ENCODE results near the gene RABGAP1L. TPM values are rescaled to one million over a fixed set of nuclear protein-coding genes. Genes with fewer than 3 reads are reported as not detected.

The RABGAP1L gene
- total RNA-seq, 4 donors from 2014 or later, result 39.3 to 101 (median 63.7) TPM

DNA sequence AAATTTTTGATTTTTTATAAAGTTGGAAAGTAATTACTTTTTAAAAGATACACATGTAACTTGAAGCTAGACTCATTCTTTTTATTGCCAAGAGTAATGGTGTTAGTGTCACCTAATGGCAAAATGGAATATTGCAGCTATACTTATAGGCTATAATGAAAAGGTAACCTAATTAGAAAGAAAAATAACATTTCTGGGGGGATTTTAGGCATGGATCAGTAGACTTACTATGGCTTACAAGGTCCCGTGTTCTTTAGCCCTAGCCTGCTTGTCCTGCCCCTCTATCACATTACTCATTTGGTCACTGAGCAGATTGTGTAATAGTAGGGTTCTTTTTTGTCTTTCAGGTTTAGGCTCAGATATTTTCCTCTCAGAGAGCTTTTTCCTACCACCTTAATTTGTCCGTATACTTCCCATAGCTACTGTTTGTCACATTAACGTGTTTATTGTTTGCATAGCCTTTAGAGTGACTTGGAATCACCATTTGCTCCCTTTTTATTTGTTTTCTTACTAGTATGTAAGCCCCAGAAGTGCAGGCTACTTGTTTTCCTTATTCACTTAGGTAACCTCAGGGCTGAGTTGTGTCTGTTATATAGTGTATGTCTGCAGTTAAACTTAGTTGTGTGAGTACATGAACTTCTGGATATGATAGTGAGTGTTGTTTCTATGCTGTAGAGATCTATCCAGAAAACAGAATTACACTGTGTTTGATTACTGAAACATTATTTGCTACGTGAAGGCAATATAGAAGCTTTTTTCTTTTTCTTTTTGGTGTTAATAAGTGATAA lies 58.7 kb downstream of the RABGAP1L start:
- no peaks in the 10 kb centered on the region for H3K27me3 ChIP-seq
- peaks cover 0 to 14% (median 0%) of the 10 kb centered on the region in 4 donors for H3K36me3 ChIP-seq
- intact Hi-C loops (cut with DNase I), result loop anchor here (5.0 kb wide), 1 partner anchor 56 kb away; no protein-coding TSS in a partner anchor
- peak overlapping the region in 1 of 4 donors; percentile 13 for H3K4me3 ChIP-seq
- no peak for DNase-seq (ENCODE audit: extremely low spot score)
- H3K27ac ChIP-seq (replicated peaks in 1 of 4), result peak overlapping the region; percentile 33 to 41 (median 36)
- 33% methylated on average over 4 of the region's 4 CpGs for whole genome bisulfite sequencing
- TF ChIP-seq POLR2A (IDR thresholded peaks at IDR 0.05; ENCODE audit: low read depth), result no peak
- TF ChIP-seq, protein P1, sequence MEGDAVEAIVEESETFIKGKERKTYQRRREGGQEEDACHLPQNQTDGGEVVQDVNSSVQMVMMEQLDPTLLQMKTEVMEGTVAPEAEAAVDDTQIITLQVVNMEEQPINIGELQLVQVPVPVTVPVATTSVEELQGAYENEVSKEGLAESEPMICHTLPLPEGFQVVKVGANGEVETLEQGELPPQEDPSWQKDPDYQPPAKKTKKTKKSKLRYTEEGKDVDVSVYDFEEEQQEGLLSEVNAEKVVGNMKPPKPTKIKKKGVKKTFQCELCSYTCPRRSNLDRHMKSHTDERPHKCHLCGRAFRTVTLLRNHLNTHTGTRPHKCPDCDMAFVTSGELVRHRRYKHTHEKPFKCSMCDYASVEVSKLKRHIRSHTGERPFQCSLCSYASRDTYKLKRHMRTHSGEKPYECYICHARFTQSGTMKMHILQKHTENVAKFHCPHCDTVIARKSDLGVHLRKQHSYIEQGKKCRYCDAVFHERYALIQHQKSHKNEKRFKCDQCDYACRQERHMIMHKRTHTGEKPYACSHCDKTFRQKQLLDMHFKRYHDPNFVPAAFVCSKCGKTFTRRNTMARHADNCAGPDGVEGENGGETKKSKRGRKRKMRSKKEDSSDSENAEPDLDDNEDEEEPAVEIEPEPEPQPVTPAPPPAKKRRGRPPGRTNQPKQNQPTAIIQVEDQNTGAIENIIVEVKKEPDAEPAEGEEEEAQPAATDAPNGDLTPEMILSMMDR (IDR thresholded peaks at IDR 0.05), result peak; percentile 71 to 82 (median 76)
- no peaks in the 10 kb centered on the region for H3K9me3 ChIP-seq
- H3K4me1 ChIP-seq, result peaks cover 9 to 32% (median 17%) of the 10 kb centered on the region in 4 donors

DNA sequence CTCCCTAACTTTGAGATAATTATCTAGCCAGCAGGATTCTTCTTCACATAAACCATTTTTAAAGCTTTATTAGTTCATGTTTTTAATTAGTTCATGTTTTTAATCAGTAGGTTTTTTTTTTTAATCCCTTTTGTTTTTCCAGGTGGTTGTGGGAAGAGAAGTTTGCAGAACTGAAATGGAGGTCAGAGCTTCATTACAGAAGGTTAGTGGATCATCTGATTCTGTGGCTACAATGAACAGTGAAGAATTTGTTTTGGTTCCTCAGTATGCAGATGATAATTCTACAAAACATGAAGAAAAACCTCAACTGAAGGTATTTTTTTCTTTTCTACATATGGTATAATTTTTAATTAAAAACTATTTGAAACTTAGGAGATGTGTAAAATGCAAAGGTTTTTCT lies 59.7 kb downstream of the RABGAP1L start:
- Histone ChIP-seq H3K36me3 (peaks cover 0 to 14% (median 0%) of the 10 kb centered on the region in 4 donors), H3K4me3 (no peak overlapping the region), H3K27ac (replicated peaks in 1 of 4) (no peak overlapping the region), H3K27me3 (no peaks in the 10 kb centered on the region), H3K4me1 (peaks cover 9 to 32% (median 17%) of the 10 kb centered on the region in 4 donors), H3K9me3 (no peaks in the 10 kb centered on the region)
- intact Hi-C loops (cut with DNase I), result loop anchor here (5.0 kb wide), 1 partner anchor 57 kb away; no protein-coding TSS in a partner anchor
- no peak for TF ChIP-seq POLR2AphosphoS5 (IDR thresholded peaks at IDR 0.05)
- no peak for TF ChIP-seq EP300 (IDR thresholded peaks at IDR 0.05)
- TF ChIP-seq, protein P1 (IDR thresholded peaks at IDR 0.05), result no peak
- TF ChIP-seq POLR2A (IDR thresholded peaks at IDR 0.05; ENCODE audit: low read depth), result no peak
- no peak for DNase-seq (ENCODE audit: extremely low spot score)

DNA sequence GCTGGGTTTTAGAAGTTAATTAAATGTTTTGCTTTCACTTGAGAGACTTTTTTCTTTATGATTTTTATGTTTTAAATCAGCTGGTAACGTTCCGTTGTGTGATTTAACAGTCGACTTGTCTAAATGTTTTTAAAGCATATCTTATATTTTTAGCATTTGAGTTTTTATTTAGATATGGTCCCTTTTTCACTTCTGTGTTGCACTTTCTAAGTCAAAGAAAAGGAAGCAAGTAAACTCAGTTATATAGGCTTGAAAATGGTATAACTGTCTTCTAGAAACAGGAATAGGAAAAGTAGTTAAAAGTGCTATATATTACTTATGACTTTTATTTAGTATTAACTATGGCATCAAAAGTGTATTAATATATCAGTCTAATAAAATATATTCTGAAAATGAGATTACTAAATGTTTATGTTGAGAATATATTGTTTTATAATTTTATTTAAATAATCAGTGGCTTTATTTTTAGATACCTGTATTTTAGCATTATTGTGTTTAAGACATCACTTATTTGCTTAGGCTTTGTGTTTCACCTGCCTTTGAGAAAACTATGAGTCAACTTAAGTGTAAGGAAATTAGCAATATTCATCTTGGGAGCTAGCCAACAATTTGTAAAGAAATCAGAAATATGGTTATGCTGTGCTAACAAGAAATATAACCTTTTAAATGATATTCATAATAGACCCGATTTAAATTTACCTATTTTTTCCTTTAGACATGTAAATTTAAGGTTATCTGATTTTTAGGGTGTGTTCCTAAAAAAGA lies 60.5 kb downstream of the RABGAP1L start:
- WGBS, result 81% methylated on average over 4 of the region's 4 CpGs
- intact Hi-C loops (cut with DNase I), result loop anchor here (5.0 kb wide), 1 partner anchor 57 kb away; no protein-coding TSS in a partner anchor

GRCh38 chr1:174221681-174222080 lies 62.4 kb downstream of the RABGAP1L start:
- Histone ChIP-seq H3K27ac (replicated peaks in 1 of 4) (no peak overlapping the region), H3K4me1 (peaks cover 9 to 32% (median 16%) of the 10 kb centered on the region in 4 donors), H3K27me3 (no peaks in the 10 kb centered on the region), H3K36me3 (peaks cover 0 to 14% (median 0%) of the 10 kb centered on the region in 4 donors), H3K9me3 (no peaks in the 10 kb centered on the region), H3K4me3 (no peak overlapping the region)
- intact Hi-C loops (cut with DNase I), result no loop called here
- no peak for DNase-seq (ENCODE audit: extremely low spot score)
- TF ChIP-seq POLR2A (IDR thresholded peaks at IDR 0.05; ENCODE audit: low read depth) (no peak), POLR2AphosphoS5 (IDR thresholded peaks at IDR 0.05) (no peak), EP300 (IDR thresholded peaks at IDR 0.05) (no peak)
- TF ChIP-seq, protein P1 (IDR thresholded peaks at IDR 0.05), result no peak
- 95% methylated on average over 2 of the region's 2 CpGs for WGBS

More for the DNA sequence above, 60.5 kb downstream of the RABGAP1L start:
- Histone ChIP-seq H3K9me3 (no peaks in the 10 kb centered on the region), H3K4me3 (no peak overlapping the region), H3K36me3 (peaks cover 0 to 14% (median 0%) of the 10 kb centered on the region in 4 donors), H3K27ac (replicated peaks in 1 of 4) (no peak overlapping the region), H3K4me1 (peaks cover 9 to 32% (median 17%) of the 10 kb centered on the region in 4 donors), H3K27me3 (no peaks in the 10 kb centered on the region)
- TF ChIP-seq, protein P1 (IDR thresholded peaks at IDR 0.05), result no peak
- TF ChIP-seq POLR2A (IDR thresholded peaks at IDR 0.05; ENCODE audit: low read depth), result no peak
- TF ChIP-seq POLR2AphosphoS5 (IDR thresholded peaks at IDR 0.05), result no peak
- no peak for DNase-seq (ENCODE audit: extremely low spot score)
